HG03095 (cell line): ENCODE data around the gene TMEM158.

ENCODE experiments used
- ATAC-seq: cut with Tn5 transposase; IDR thresholded peaks from one replicate; pipeline ENCODE4 v1.9.1; 2021; ENCODE audit warnings: moderate library complexity; ENCODE audit not compliant: unreplicated experiment

The TMEM158 gene

GRCh38 chr3:45226206-45226915 is at the start of gene TMEM158:
Gene TMEM158, minus strand, starts transcription at chr3:45226287. Its CDS starts 260 bp downstream, at chr3:45226027.
- ATAC-seq: peak; percentile 70

- ATAC-seq: no peak
Observed at GRCh38 chr3:45275006-45275704, 49.1 kb upstream of the TMEM158 start.

- ATAC-seq: no peak
Observed at GRCh38 chr3:45273681-45274515, 47.8 kb upstream of the TMEM158 start.

GRCh38 chr3:45272828-45273470 is 46.9 kb upstream of the TMEM158 start:
- no peak for ATAC-seq

GRCh38 chr3:45272032-45272810 is 46.1 kb upstream of the TMEM158 start:
- no peak for ATAC-seq

- no peak for ATAC-seq
Observed at GRCh38 chr3:45269952-45270351, 43.9 kb upstream of the TMEM158 start.

GRCh38 chr3:45267097-45267496 is 41.0 kb upstream of the TMEM158 start:
- ATAC-seq: no peak

- no peak for ATAC-seq
Observed at GRCh38 chr3:45261333-45262110, 35.4 kb upstream of the TMEM158 start.

GRCh38 chr3:45259133-45259532 is 33.0 kb upstream of the TMEM158 start:
- no peak for ATAC-seq

- no peak for ATAC-seq
Observed at GRCh38 chr3:45258317-45258716, 32.2 kb upstream of the TMEM158 start.

- no peak for ATAC-seq
Observed at GRCh38 chr3:45253316-45253715, 27.2 kb upstream of the TMEM158 start.

- no peak for ATAC-seq
Observed at GRCh38 chr3:45252826-45253225, 26.7 kb upstream of the TMEM158 start.

GRCh38 chr3:45249391-45249790 is 23.3 kb upstream of the TMEM158 start:
- ATAC-seq: no peak

GRCh38 chr3:45246241-45246640 is 20.2 kb upstream of the TMEM158 start:
- ATAC-seq: no peak

- no peak for ATAC-seq
Observed at GRCh38 chr3:45244356-45244755, 18.3 kb upstream of the TMEM158 start.

GRCh38 chr3:45241206-45241605 is 15.1 kb upstream of the TMEM158 start:
- ATAC-seq: no peak

GRCh38 chr3:45240292-45240691 is 14.2 kb upstream of the TMEM158 start:
- ATAC-seq: no peak

GRCh38 chr3:45239254-45239653 is 13.2 kb upstream of the TMEM158 start:
- ATAC-seq: no peak

GRCh38 chr3:45236964-45237363 is 10.9 kb upstream of the TMEM158 start:
- no peak for ATAC-seq

- no peak for ATAC-seq
Observed at GRCh38 chr3:45235409-45235808, 9.3 kb upstream of the TMEM158 start.
